Left lung (tissue), 10 donors: ENCODE results near the gene EIPR1. TPM values are rescaled to one million over a fixed set of nuclear protein-coding genes. Genes with fewer than 3 reads are reported as not detected.

Experiments
- ATAC-seq: fragments of 200-7000 bp; cut with Tn5 transposase; one replicate; pipeline ENCODE4 v1.9.1; 2020; ENCODE audit warnings: moderate library complexity
- DNase-seq, 4 donors: peaks; one replicate each; pipeline ENCODE4 v3.0.0-alpha.2; 2013 to 2020
- H3K27ac ChIP-seq, 2 donors: fragments of 200-600 bp; sonication (generic) in 1 of 2; one replicate each; pipeline versions ENCODE4 v1.5.0 to v1.8.0; 2020 to 2021
- H3K27me3 ChIP-seq, 2 donors: fragments of 200-600 bp; sonication (generic) in 1 of 2; one replicate each; pipeline versions ENCODE4 v1.5.0 to v1.8.0; 2020 to 2021
- H3K36me3 ChIP-seq, 2 donors: fragments of 200-600 bp; sonication (generic) in 1 of 2; one replicate each; pipeline versions ENCODE4 v1.5.0 to v1.8.0; 2020 to 2021
- H3K4me1 ChIP-seq, 2 donors: fragments of 200-600 bp; one replicate each; pipeline ENCODE4 v1.8.0; 2021
- H3K4me3 ChIP-seq, 2 donors: fragments of 200-600 bp; sonication (generic) in 1 of 2; one replicate each; pipeline versions ENCODE4 v1.5.0 to v1.8.0; 2020 to 2021; ENCODE audit warnings: mild to moderate bottlenecking in 1 of 2
- H3K9me3 ChIP-seq, 2 donors: fragments of 200-600 bp; sonication (generic) in 1 of 2; one replicate each; pipeline versions ENCODE4 v1.5.0 to v1.8.0; 2020 to 2021
- CTCF ChIP-seq, 2 donors: fragments of 200-600 bp; sonication (generic) in 1 of 2; IDR thresholded peaks; one replicate each; pipeline versions ENCODE4 v1.5.0 to v1.8.0; 2021; ENCODE audit warnings: antibody characterized with exemption in 2 of 2
- intact Hi-C, 2 donors: fragments of 100-400 bp; cut with DNase I; formaldehyde crosslinking; loops; one replicate each; pipeline versions ENCODE4 v1.11.2 to v1.14.2; 2022
- polyA plus RNA-seq, 6 donors: library from polyadenylated mRNA; unstranded; fragments of 120-200 nt; gene quantifications; one replicate each; pipeline ENCODE4 v1.2.1, GENCODE V29; 2013; ENCODE audit not compliant: insufficient read length in 6 of 6
- total RNA-seq, 2 donors: library from RNA; stranded (reverse); fragmentation: NEBNext Ultra II Directional; extraction: Animal tissue kit (Norgen Biotek cat#: 25700); gene quantifications; one replicate each; pipeline ENCODE4 v1.2.1, GENCODE V29; 2021
- donor health status: DM: no; HTN: yes; CAD: no.
- donor health status: DM: no; HTN: no; CAD: no.

Gene EIPR1
- total and polyA plus RNA-seq, 8 donors: 18.1 to 24.4 (median 21.0) TPM

DNA sequence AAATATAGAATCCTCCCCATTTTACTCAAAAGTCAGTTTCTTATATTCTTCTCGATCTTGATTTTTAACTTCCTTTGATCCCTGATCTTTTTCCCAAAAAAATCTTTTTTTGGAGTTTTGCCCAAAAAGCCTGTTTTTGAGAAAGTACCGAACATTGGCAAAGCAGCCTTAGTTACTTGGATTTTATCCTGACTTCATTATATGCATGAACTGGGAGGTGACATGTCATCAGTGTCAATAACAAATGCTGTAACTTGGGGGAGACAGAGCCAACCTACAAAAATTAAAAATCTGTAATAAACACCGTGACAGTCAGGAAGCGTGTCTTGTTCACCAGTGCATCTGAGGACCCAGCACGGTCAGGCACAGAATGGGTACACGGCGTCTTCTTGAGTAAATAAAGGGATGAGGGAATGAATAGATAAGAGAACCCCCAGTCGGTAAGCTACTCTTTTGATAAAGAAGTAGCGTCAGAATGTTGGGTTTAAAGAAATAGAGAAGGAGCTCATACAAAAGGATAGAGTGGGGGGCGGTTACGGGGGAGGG is 26.8 kb upstream of the EIPR1 start:
- TF ChIP-seq CTCF (IDR thresholded peaks at IDR 0.05): no peak
- DNase-seq (no peak), ATAC-seq (no peak)
- Histone ChIP-seq H3K27me3 (no peaks in the 10 kb centered on the region), H3K4me3 (no peak overlapping the region), H3K27ac (no peak overlapping the region), H3K36me3 (peaks cover 0 to 65% of the 10 kb centered on the region in 2 donors), H3K4me1 (peaks cover 0 to 6% of the 10 kb centered on the region in 2 donors), H3K9me3 (no peaks in the 10 kb centered on the region)
- intact Hi-C loops: no loop called here

- DNase-seq: no peak
- Histone ChIP-seq H3K27me3 (no peaks in the 10 kb centered on the region), H3K4me3 (no peak overlapping the region), H3K4me1 (peaks cover 0 to 9% of the 10 kb centered on the region in 2 donors), H3K27ac (no peak overlapping the region), H3K36me3 (peaks cover 0 to 68% of the 10 kb centered on the region in 2 donors), H3K9me3 (no peaks in the 10 kb centered on the region)
- intact Hi-C loops: no loop called here
- no peak for TF ChIP-seq CTCF (IDR thresholded peaks at IDR 0.05)
- no peak for ATAC-seq
Measured at GRCh38 chr2:3403587-3404334, 26.1 kb upstream of the EIPR1 start.

DNA sequence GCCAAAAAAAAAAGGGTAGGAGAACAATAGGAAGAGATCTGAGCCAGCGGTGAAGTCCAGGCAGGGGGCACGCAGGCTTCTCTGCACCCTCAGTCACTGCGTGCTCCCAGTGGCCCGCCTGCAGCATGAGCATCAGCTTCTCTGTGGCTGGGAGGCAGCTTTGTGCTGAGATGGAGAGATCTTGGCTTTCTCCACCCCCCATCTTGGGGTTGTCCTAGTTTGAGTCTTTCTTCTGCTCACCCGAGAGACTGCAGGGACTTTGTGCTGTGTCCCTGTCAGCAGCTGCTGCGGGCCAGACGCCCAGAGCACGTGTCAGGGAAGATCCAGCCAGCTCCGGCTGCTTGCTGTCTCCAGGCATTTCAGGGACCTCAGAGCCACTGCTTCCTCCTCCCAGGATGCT is 22.2 kb upstream of the EIPR1 start:
- H3K4me3 ChIP-seq: no peak overlapping the region
- peaks cover 0 to 27% of the 10 kb centered on the region in 2 donors for H3K9me3 ChIP-seq
- no peaks in the 10 kb centered on the region for H3K27me3 ChIP-seq
- DNase-seq (peak in 2 of 4 donors; percentile 57 to 70), ATAC-seq (peak; percentile 12)
- peaks cover 0 to 76% of the 10 kb centered on the region in 2 donors for H3K36me3 ChIP-seq
- no peak overlapping the region for H3K27ac ChIP-seq
- intact Hi-C loops: no loop called here
- no peak for TF ChIP-seq CTCF (IDR thresholded peaks at IDR 0.05)
- H3K4me1 ChIP-seq: peaks cover 0 to 3% of the 10 kb centered on the region in 2 donors

DNA sequence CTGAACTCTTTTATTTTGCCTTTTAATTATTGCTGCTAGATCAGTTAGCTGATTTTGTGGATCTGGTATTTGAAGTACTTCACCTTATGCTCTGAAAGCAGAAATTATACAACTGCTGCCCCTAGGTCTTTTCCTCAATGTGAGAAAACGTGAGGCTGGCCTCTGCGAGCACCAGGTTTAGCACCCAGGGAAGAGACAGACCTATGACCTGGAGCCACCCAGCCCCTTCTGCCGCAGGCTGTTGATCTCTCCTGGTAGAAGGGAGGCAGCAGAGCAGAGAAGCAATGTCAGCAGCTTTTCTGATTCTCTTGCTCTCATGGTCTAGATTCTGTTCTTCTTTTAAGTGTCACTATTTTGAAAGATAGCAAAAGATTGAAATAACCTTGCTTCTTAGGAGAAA is 21.8 kb upstream of the EIPR1 start:
- peaks cover 0 to 80% of the 10 kb centered on the region in 2 donors for H3K36me3 ChIP-seq
- H3K4me1 ChIP-seq: peaks cover 0 to 3% of the 10 kb centered on the region in 2 donors
- intact Hi-C loops: no loop called here
- no peaks in the 10 kb centered on the region for H3K27me3 ChIP-seq
- DNase-seq (no peak), ATAC-seq (no peak)
- H3K4me3 ChIP-seq: no peak overlapping the region
- H3K9me3 ChIP-seq: peaks cover 0 to 28% of the 10 kb centered on the region in 2 donors
- TF ChIP-seq CTCF (IDR thresholded peaks at IDR 0.05): no peak
- H3K27ac ChIP-seq: no peak overlapping the region

GRCh38 chr2:3398857-3399256 is 21.2 kb upstream of the EIPR1 start:
- H3K4me3 ChIP-seq: no peak overlapping the region
- H3K27ac ChIP-seq: no peak overlapping the region
- H3K27me3 ChIP-seq: no peaks in the 10 kb centered on the region
- DNase-seq (no peak), ATAC-seq (no peak)
- no peak for TF ChIP-seq CTCF (IDR thresholded peaks at IDR 0.05)
- H3K4me1 ChIP-seq: peaks cover 0 to 3% of the 10 kb centered on the region in 2 donors
- H3K9me3 ChIP-seq: peaks cover 0 to 28% of the 10 kb centered on the region in 2 donors
- intact Hi-C loops: no loop called here
- H3K36me3 ChIP-seq: peaks cover 0 to 80% of the 10 kb centered on the region in 2 donors
